Activated naive CD4-positive, alpha-beta T cell treated with Interleukin-2 at 50 U/mL for 16 hours (primary cell): ENCODE data around the gene MICAL3.
"Not testable (repeated sequence)": the region's sequence is repeated elsewhere in the genome, so short reads cannot be mapped to it uniquely, and the experiment has no call there.

Experiments
- DNase-seq: peaks from one replicate; pipeline ENCODE4 v3.0.0-alpha.2; 2020

The MICAL3 gene

GRCh38 chr22:17773606-17774205 is 250.7 kb downstream of the MICAL3 start:
- peak; percentile 70 for DNase-seq

GRCh38 chr22:17772958-17773605 is 251.3 kb downstream of the MICAL3 start:
- no peak for DNase-seq

GRCh38 chr22:17772249-17772957 is 252.0 kb downstream of the MICAL3 start:
- no peak for DNase-seq

- no peak for DNase-seq
These were observed 253.9 kb downstream of the MICAL3 start for GRCh38 chr22:17770180-17771077.

GRCh38 chr22:17769716-17770082 is 254.7 kb downstream of the MICAL3 start:
- DNase-seq, result no peak

GRCh38 chr22:17769013-17769715 is 255.2 kb downstream of the MICAL3 start:
- no peak for DNase-seq

GRCh38 chr22:17767233-17768065 is 256.9 kb downstream of the MICAL3 start:
- peak; percentile 68 for DNase-seq

- not testable (repeated sequence) for DNase-seq
These were observed 259.5 kb downstream of the MICAL3 start for GRCh38 chr22:17764852-17765251.

GRCh38 chr22:17764036-17764435 is 260.3 kb downstream of the MICAL3 start:
- no peak for DNase-seq

- DNase-seq, result not testable (repeated sequence)
These were observed 260.9 kb downstream of the MICAL3 start for GRCh38 chr22:17763442-17763841.

GRCh38 chr22:17761138-17761488 is 263.2 kb downstream of the MICAL3 start:
- no peak for DNase-seq

- no peak for DNase-seq
These were observed 270.0 kb downstream of the MICAL3 start for GRCh38 chr22:17754233-17754925.

- DNase-seq, result no peak
These were observed 270.9 kb downstream of the MICAL3 start for GRCh38 chr22:17753401-17753989.

GRCh38 chr22:17751596-17751995 is 272.8 kb downstream of the MICAL3 start:
- no peak for DNase-seq

GRCh38 chr22:17749605-17750395 is 274.6 kb downstream of the MICAL3 start:
- DNase-seq, result no peak

- DNase-seq, result no peak
These were observed 275.6 kb downstream of the MICAL3 start for GRCh38 chr22:17748555-17749353.

GRCh38 chr22:17746916-17747315 is 277.4 kb downstream of the MICAL3 start:
- DNase-seq, result no peak

GRCh38 chr22:17744430-17744829 is 279.9 kb downstream of the MICAL3 start:
- no peak for DNase-seq
